Gastroesophageal sphincter (tissue), 4 donors: ENCODE measurements around the gene CTNNA3. TPM values are rescaled to one million over a fixed set of nuclear protein-coding genes. Genes with fewer than 3 reads are reported as not detected.

ENCODE experiments used
- ATAC-seq: fragments of 150-250 bp; one replicate; pipeline ENCODE4 v1.9.1; 2016; ENCODE audit warnings: mild to moderate bottlenecking, moderate library complexity
- H3K27ac ChIP-seq, 4 donors: fragments of 200-600 bp; sonication (generic) in 3 of 4; 1 replicate in 3 of 4; 2 replicates in 1 of 4; pipeline ENCODE4 v1.5.1; 2016 to 2019
- H3K27me3 ChIP-seq: fragments of 200-600 bp; sonication (generic); one replicate; pipeline ENCODE4 v1.5.1; 2019
- H3K36me3 ChIP-seq, 2 donors: fragments of 200-600 bp; sonication (generic); one replicate each; pipeline ENCODE4 v1.5.1; 2019; ENCODE audit warnings: control low read depth in 1 of 2
- H3K4me1 ChIP-seq, 3 donors: fragments of 200-600 bp; sonication (generic); 1 replicate in 2 of 3; 2 replicates in 1 of 3; pipeline ENCODE4 v1.5.1; 2016 to 2019; ENCODE audit warnings: control low read depth in 2 of 3
- H3K4me3 ChIP-seq, 2 donors: fragments of 200-600 bp; sonication (generic); one replicate each; pipeline ENCODE4 v1.5.1; 2019; ENCODE audit warnings: mild to moderate bottlenecking in 1 of 2, moderate library complexity in 1 of 2
- H3K9me3 ChIP-seq, 3 donors: fragments of 200-600 bp; sonication (generic); one replicate each; pipeline ENCODE4 v1.5.1; 2017 to 2019; ENCODE audit warnings: control low read depth in 2 of 3
- EP300 ChIP-seq: sonication (generic); formaldehyde crosslinking; IDR thresholded peaks from one replicate; pipeline ENCODE4 v1.6.1; 2017; ENCODE audit warnings: antibody characterized with exemption, mild to moderate bottlenecking
- POLR2A ChIP-seq, 2 donors: fragments of 450-650 bp; IDR thresholded peaks; one replicate each; pipeline ENCODE4 v1.6.1; 2017; ENCODE audit warnings: antibody characterized with exemption in 2 of 2, mild to moderate bottlenecking in 2 of 2, moderate library complexity in 1 of 2
- POLR2AphosphoS5 ChIP-seq: sonication (generic); formaldehyde crosslinking; IDR thresholded peaks from one replicate; pipeline ENCODE4 v1.6.1; 2017; ENCODE audit warnings: antibody characterized with exemption
- WGBS, 2 donors: methylation state at CpG; one replicate each; pipeline ENCODE4 v1.1.5; 2018; ENCODE audit warnings: low coverage in 1 of 2; 5-methylcytosine and 5-hydroxymethylcytosine counted together
- total RNA-seq, 4 donors: library from RNA; depleted of rRNA; stranded (reverse); fragments of >200 nt; gene quantifications; one replicate each; pipeline ENCODE4 v1.1.0, GENCODE V29; 2016
- TF ChIP-seq, protein P1 (sequence below), 4 experiments: fragments of 200-600 bp in 2 of 4; fragments of 450-650 bp in 2 of 4; sonication (generic) in 1 of 4; IDR thresholded peaks; one replicate each; pipeline ENCODE4 v1.5.1; 2017 to 2019; ENCODE audit warnings: antibody characterized with exemption in 4 of 4, mild to moderate bottlenecking in 2 of 4, moderate library complexity in 2 of 4

The CTNNA3 gene
- total RNA-seq, 4 donors from 2014 or later = 5.1 to 22.0 (median 13.8) TPM

DNA sequence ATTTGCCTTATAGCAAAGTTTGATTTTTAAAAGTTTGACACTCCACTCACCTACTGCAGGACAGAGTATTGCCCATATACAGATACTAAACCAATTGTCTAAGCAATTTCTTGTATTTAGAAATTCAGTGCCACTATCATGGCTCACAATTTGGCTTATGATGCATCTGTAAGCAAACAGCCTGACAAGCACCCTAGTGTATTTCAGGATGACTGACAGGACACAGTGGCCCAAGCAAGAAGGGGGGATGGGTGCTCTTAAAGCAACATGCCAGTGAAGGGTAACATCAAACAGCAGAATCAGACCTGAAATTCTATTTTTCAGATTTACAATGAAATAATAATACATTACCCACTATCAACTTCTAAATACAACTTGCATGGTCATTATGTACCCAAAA lies 30.5 kb downstream of the CTNNA3 start:
- peak overlapping the region in 1 of 4 donors; percentile 20 for H3K27ac ChIP-seq
- TF ChIP-seq POLR2AphosphoS5 (no peak), EP300 (no peak), POLR2A (IDR thresholded peaks at IDR 0.05) (no peak)
- TF ChIP-seq, protein P1, sequence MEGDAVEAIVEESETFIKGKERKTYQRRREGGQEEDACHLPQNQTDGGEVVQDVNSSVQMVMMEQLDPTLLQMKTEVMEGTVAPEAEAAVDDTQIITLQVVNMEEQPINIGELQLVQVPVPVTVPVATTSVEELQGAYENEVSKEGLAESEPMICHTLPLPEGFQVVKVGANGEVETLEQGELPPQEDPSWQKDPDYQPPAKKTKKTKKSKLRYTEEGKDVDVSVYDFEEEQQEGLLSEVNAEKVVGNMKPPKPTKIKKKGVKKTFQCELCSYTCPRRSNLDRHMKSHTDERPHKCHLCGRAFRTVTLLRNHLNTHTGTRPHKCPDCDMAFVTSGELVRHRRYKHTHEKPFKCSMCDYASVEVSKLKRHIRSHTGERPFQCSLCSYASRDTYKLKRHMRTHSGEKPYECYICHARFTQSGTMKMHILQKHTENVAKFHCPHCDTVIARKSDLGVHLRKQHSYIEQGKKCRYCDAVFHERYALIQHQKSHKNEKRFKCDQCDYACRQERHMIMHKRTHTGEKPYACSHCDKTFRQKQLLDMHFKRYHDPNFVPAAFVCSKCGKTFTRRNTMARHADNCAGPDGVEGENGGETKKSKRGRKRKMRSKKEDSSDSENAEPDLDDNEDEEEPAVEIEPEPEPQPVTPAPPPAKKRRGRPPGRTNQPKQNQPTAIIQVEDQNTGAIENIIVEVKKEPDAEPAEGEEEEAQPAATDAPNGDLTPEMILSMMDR (IDR thresholded peaks at IDR 0.05) = no peak
- ATAC-seq = no peak

DNA sequence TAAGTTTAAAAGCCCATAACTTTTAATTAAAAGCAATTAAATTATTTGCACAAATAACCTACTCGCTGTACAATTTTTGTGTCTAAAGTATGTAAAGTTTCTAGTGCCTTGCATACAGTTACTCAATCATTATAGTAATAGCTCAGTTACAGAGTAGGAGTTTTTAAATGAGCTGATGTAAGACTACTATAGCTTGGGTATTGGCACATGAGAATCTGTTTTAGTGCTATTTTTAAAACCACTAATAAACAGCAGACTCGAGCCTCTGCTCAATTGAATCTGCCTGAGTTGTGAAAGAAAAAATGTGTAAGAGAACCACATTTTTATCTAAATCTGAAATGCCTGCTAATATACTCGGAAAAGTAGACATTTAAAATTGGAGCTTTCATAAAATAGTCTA lies 31.1 kb downstream of the CTNNA3 start:
- H3K4me3 ChIP-seq = peak overlapping the region in 1 of 2 donors; percentile 6
- peak overlapping the region in 1 of 4 donors; percentile 20 for H3K27ac ChIP-seq
- no peak for ATAC-seq
- no peaks in the 10 kb centered on the region for H3K27me3 ChIP-seq
- TF ChIP-seq, protein P1 (IDR thresholded peaks at IDR 0.05) = no peak
- TF ChIP-seq POLR2A (IDR thresholded peaks at IDR 0.05) (no peak), EP300 (no peak), POLR2AphosphoS5 (no peak)
- WGBS, 2 donors = 32 to 45% methylated on average over 3 of the region's 3 CpGs
- H3K9me3 ChIP-seq = no peaks in the 10 kb centered on the region
- H3K36me3 ChIP-seq = no peaks in the 10 kb centered on the region
- peaks cover 3 to 35% (median 6%) of the 10 kb centered on the region in 3 donors for H3K4me1 ChIP-seq

More for the DNA sequence above, 30.5 kb downstream of the CTNNA3 start:
- Histone ChIP-seq H3K4me1 (peaks cover 3 to 41% (median 6%) of the 10 kb centered on the region in 3 donors), H3K27me3 (no peaks in the 10 kb centered on the region), H3K36me3 (no peaks in the 10 kb centered on the region), H3K4me3 (peak overlapping the region in 1 of 2 donors; percentile 6), H3K9me3 (no peaks in the 10 kb centered on the region)

GRCh38 chr10:67663449-67664087 lies 32.4 kb downstream of the CTNNA3 start:
- no peaks in the 10 kb centered on the region for H3K36me3 ChIP-seq
- no peaks in the 10 kb centered on the region for H3K27me3 ChIP-seq
- H3K9me3 ChIP-seq = no peaks in the 10 kb centered on the region
- H3K4me3 ChIP-seq = no peak overlapping the region
- peak overlapping the region in 2 of 4 donors; percentile 12 to 18 for H3K27ac ChIP-seq
- 80 to 86% methylated on average over 10 of the region's 13 CpGs for WGBS, 2 donors
- no peak for ATAC-seq
- TF ChIP-seq, protein P1 (IDR thresholded peaks at IDR 0.05) = no peak
- TF ChIP-seq POLR2A (IDR thresholded peaks at IDR 0.05) (no peak), POLR2AphosphoS5 (no peak), EP300 (no peak)
- peaks cover 3 to 27% (median 6%) of the 10 kb centered on the region in 3 donors for H3K4me1 ChIP-seq

- Histone ChIP-seq H3K9me3 (no peaks in the 10 kb centered on the region), H3K36me3 (no peaks in the 10 kb centered on the region), H3K27ac (no peak overlapping the region), H3K27me3 (no peaks in the 10 kb centered on the region), H3K4me1 (peaks cover 3 to 27% (median 6%) of the 10 kb centered on the region in 3 donors), H3K4me3 (no peak overlapping the region)
- WGBS, 2 donors = 92 to 93% methylated on average over 3 of the region's 3 CpGs
- no peak for ATAC-seq
- no peak for TF ChIP-seq EP300
- no peak for TF ChIP-seq POLR2AphosphoS5
- TF ChIP-seq, protein P1 (IDR thresholded peaks at IDR 0.05) = no peak
- TF ChIP-seq POLR2A (IDR thresholded peaks at IDR 0.05) = no peak
These were observed 33.6 kb downstream of the CTNNA3 start for GRCh38 chr10:67662415-67662814.

DNA sequence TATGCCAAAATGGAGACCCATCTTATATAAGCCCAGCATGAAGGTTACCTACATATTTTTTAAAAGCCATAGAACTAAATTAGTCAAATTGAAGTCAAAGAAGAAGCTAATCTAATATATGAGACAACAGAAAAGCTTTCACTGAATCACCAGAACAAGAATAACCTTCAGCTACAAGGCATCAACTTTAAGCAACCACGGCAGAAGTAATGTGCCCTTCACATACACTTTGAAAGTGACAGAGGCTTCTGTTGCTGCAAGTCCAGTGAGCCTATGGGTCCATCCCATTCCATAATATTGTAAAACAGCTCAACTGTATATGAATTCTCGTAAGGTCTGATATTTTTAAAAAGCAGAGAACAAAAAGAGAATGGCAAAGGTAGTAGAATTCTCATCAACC lies 36.5 kb downstream of the CTNNA3 start:
- ATAC-seq = no peak
- WGBS, 2 donors = 77 to 90% methylated on average over 2 of the region's 2 CpGs
- no peak overlapping the region for H3K27ac ChIP-seq
- no peaks in the 10 kb centered on the region for H3K9me3 ChIP-seq
- TF ChIP-seq EP300 (no peak), POLR2AphosphoS5 (no peak), POLR2A (IDR thresholded peaks at IDR 0.05) (no peak)
- TF ChIP-seq, protein P1 (IDR thresholded peaks at IDR 0.05) = no peak
- H3K4me3 ChIP-seq = no peak overlapping the region
- H3K27me3 ChIP-seq = no peaks in the 10 kb centered on the region
- H3K36me3 ChIP-seq = no peaks in the 10 kb centered on the region
- peaks cover 0 to 3% (median 0%) of the 10 kb centered on the region in 3 donors for H3K4me1 ChIP-seq
